GM19328 (cell line): ENCODE measurements around the gene AUTS2.
"Not testable (repeated sequence)": the region's sequence is repeated elsewhere in the genome, so short reads cannot be mapped to it uniquely, and the experiment has no call there.

Experiments used
- ATAC-seq: cut with Tn5 transposase; IDR thresholded peaks from one replicate; pipeline ENCODE4 v1.9.1; 2021; ENCODE audit warnings: mild to moderate bottlenecking, moderate library complexity; ENCODE audit not compliant: unreplicated experiment

AUTS2 gene

DNA sequence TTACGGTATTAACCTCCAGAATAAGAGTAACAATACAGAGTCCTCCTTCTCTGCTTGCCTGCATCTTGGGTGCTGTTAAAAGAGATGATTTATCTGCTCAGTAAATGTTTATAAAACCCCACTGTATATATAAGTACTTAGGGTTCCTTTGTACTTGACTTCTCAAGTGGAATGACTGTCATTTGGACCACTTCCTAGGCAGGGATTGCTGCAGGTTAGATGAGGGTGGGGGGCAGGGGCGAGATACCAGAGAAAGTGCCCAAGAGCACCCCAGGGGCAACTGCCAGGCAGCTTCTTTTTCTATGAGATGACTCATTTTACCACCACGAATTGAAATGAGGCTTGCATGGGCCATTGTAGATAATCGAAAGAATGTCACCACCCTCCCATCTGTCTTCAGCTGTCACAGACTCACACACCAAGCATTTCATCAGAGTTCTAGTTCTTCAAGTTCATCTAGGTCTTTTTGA lies 1111.8 kb downstream of the AUTS2 start:
- ATAC-seq, result no peak

DNA sequence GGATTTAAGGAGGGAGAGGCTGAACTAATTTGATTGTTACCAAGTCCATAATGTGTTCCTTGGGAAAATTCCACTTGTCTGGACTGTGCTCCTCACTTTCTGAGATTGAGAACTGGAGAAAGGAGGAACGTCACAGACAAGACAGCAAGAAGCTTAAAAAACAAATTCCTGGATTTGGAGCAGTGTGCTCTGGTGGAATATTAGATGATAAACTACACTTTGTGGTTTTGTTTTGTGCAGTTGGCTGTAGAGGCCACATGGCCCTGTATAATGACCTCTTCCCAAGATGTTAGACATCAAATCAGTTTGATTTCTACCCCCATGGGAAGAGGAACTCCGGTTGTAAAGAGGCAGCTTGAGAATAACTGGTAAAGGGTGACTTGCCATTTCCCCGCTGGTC lies 1112.4 kb downstream of the AUTS2 start:
- no peak for ATAC-seq

DNA sequence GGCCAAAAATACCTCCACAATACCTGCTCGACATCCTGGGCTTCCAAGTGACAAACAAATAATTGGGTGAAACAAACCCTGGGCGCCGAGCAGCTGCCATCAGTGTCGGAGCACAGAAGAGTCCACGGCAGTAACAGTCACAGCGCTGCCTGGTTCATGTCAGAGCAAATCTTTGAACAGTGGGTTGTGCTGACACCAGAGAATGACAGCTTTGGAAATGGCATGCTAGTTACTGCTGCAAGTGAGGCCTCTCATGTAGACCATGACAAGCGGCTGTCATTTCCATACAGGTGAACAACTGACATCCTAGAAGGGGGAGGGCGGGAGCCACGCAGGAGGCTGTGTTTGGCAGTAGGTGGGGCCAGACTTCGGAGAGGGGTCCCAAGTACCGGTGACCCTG lies 1113.2 kb downstream of the AUTS2 start:
- ATAC-seq, result no peak

DNA sequence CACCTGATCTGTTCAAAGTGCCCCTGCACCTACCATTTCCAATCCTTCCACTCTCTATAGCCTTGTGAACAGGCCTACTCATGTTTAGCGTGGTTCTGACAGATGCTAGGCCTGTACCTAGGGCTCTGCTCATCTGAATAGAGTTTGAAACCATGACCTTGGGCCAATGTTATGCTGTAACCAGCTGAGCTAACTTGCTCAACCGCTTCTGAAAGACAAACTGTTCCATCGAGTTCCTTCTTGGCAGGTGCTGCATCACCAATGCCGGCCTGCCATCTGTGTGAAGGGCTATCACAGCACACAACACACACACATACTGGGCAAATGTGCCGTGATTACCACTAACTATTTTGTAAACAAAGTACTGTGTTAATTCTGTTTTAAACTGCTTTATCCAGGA lies 1114.7 kb downstream of the AUTS2 start:
- ATAC-seq, result no peak

DNA sequence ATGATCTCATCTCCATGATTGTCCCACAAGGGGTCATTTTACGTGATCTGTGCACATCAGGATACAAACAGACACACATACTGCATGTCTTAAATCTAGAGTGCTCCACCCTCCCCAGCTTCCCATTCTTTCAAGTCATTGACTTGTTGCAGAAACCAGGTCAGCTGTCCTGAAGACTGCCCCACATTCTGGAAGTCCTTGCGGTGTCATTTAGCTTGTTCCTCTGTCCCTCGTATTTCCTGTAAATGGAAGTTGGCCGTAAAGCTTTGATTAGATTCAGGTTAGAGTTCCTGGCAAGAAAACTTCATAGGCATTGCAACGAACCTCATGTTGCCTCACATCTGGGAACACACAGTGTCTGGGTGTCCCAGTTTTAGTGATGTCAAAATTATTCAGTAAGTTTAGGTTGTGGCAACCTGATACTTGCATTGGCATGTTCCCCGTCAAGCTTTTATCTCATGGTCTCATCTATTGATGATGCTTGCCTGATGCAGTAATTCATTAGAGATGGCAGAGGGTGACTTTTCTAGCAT lies 1116.3 kb downstream of the AUTS2 start:
- ATAC-seq, result no peak

DNA sequence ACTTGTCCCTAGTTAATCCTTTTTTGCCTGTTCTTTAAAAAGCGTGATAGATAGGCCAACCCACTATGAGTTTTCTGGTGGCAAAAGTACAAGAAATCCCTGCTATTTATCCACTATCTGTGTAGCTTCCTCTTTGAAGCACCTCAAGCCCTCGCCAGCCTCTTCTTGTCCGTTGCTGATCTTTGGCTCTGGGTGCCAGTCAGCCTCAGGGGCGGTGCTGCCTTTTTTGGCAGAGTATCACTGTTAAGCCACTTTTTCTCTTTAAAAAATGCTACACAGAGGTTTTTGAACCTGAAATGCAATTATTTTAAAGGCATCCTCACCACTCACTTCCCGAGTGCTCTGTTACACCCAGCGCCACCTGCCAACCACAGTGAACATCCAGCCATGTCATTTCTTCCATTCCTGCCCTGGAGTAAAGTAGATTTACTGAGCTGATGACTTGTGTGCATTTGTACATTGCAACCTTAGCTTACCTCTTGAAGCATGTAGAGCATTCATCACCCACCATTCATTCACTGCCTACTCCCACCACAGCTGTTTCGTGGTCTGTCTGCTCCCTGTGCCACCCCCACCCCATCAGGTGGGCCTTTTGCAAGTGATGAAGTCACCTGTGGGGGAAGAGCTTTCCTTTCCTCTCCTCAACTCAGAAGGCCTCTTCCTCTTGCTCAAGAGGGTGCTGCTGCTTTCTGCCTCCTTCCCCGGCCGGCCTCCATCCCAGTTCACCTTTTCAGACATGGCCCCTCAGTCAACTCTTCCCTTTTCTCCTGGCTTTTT lies 1119.5 kb downstream of the AUTS2 start:
- ATAC-seq, result no peak

DNA sequence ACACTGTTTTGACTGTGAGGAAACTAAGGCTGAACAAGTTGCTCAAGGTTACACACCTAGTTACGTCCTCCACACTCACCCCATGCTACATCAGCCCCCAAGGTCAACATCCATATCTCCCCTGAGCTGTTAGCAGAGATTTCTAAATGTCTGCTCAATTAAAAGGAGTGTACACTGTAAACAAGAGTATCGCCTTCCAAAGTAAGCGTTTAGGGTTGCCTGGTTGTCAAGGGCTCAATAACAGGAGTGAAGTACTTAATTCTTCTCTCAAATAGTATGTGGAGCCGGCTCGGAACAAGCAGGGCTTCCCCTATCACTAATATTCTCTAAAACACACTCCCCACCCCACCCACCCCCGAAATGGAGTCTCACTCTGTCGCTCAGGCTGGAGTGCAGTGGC lies 1120.8 kb downstream of the AUTS2 start:
- no peak for ATAC-seq

DNA sequence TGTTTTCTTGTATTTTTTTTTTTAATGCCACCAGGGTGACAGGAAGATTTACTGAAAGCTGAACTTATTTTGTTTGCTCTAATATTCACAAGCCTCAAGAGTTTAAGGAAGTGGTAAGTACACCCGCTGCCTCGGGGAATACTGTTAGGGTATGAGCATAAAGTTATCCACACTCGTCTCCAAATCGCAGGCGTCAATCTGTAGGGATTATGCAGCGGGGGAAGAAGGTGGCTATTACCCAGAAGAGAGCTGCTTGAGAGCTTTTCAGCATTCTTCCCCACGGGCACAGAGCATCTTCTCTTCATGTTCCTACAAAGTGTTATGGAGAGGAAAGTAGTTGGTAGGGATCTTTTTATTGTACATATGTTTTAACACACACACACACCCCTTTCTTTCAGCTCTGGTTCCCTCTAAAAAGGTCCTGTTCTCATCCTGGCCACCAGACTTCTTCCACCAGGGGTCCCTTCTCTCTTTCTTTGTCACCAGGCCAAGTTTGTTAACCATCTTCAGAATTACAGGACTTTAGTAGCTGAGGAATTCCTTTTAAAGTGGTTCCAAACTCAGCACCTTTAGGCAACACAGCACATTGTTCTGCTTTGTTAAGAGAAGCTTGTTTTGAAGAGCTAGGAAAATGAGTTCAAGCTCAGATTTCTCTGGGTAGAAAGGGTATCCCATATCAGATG lies 1122.1 kb downstream of the AUTS2 start:
- no peak for ATAC-seq

DNA sequence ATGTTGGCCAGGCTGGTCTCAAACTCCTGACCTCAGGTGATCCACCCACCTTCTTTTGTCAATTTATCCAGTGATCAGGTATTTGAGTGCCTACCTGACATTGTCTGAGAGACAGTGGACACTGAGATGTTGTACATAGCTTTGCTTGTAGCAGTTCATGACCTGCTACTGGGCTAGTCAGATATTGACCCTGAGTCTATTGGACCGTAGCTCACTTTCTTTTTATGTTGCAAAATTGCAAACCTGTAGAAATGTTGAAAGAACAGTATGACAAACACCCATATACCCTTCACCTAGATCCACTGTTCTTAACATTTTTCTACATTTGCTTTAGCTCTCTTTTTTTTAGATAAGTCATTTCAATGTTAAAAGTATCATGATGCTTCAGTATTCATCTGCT lies 1123.2 kb downstream of the AUTS2 start:
- ATAC-seq, result no peak

DNA sequence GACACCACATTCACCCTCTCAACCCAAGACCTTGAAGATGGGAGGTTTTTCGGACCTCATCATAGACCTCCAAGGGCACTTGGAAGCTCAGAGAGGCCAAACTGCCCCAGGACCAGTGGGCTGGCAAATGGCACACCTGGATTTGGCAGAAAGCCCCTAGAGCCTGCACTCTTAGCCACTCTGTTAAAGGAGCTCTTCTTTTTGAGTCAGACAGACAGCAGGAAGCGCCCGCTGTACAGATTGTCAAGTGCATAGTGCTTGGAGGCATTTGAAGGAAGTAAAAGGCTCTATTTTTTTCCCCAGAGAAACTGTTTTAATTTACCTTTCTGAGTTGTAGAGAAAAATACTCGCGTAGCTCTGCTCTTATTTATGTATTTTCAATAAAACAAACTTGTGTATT lies 1125.1 kb downstream of the AUTS2 start:
- no peak for ATAC-seq

DNA sequence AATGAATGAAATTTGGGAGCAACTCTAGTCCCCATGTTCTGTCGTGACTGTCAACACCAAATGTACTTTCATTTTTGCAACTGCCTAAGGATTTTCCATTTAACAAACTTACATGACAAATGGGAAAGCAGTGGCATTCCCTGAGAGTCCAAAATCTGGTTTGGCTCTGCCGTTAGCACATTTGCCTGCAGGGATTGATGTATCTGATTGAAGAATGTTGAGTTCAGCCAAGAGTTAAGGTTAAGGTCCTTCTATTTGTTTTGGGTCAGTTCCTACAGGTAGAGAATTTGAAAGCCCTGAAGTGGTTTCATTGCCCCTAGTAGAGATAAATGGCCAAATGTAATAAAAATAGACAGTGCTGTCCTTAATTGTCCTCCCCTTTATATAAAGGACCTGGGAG lies 1127.2 kb downstream of the AUTS2 start:
- no peak for ATAC-seq

DNA sequence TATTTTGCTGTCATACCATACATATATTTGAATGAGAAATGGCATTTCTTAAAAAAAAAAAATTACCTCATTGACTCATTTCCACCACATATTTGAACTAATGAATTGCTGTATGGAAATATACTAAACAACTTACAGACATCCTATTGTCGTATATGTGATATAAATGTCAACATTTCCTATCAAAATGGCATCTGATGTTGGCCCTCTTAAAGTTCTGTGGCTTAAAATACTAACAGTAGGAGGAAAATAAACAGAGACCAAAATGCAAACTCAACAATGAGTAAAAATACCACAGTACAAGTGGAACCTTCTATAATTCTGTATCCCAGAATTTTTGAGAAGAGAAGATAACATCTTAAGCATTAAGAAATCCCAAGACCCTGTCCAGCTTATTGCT lies 1128.0 kb downstream of the AUTS2 start:
- no peak for ATAC-seq

DNA sequence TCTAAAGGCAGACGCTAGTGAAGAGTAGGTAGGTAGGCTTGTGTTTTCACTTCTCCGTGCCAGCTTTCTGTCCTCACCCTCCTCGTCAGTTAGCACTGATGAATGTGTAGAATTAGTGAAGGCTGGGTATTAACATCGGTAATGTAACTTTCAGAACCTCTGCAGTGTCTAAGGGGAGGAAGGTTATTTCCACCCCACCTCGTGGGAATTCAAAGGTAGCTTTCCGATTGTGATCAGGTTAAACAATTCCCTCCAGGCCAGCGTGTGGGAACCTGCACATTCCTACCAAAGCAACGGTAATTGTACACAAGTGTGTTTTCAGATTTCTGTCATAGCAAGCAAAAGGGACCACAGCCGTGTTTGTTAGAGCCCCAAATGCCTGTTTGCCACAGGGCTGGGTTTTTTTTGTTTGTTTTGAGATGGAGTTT lies 1128.7 kb downstream of the AUTS2 start:
- peak; percentile 58 for ATAC-seq

DNA sequence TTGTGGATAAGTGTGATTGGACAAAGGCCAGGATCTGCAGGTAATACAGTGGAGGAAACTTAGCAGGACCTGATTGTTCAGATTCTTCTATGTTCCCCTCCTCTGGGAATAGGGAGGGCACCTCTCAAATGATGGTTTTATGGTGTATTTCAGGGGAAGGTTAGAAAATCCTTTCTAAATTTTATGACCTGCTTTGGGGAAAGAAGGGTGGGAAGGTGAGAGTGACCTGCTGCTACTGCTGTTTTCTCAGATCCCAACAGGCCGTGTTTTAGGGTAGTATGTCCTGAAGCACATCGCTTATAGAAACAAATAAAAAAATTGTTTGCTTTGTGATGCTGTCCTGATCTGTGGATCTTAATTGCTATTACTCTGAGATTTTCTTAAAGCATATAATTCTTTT lies 1129.6 kb downstream of the AUTS2 start:
- no peak for ATAC-seq

DNA sequence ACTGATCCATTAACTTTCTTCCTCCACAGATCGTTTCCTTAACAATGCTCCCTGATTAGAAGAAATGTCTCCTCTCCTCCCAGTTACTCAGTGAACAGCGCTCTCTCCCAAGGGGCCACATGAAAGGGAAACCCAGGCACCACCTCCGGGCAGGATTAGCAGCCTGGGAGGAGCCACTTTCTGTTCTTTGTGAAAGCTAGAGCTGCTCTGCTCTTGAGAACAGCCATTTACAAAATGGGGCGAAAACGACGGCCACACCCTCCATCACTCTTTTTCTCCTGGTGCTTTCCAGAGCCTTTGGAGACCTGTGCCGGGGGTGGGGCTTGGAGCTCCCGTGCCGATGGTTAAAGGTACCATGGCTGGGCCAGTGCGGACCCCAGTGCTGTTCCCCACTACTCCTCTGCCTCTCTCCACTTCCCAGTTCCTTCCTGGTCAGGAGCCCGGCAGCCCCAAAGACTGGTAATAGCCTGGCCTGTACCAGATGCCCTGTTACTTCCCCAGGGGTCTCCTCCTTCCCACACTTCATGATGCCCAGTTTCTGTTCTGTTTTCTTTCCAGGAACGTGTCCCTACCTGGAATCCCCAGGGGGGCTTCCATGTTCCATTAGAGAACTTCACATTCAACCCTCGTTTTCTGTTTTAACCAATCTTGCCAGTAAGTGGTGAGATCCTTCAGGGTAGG lies 1130.7 kb downstream of the AUTS2 start:
- no peak for ATAC-seq

DNA sequence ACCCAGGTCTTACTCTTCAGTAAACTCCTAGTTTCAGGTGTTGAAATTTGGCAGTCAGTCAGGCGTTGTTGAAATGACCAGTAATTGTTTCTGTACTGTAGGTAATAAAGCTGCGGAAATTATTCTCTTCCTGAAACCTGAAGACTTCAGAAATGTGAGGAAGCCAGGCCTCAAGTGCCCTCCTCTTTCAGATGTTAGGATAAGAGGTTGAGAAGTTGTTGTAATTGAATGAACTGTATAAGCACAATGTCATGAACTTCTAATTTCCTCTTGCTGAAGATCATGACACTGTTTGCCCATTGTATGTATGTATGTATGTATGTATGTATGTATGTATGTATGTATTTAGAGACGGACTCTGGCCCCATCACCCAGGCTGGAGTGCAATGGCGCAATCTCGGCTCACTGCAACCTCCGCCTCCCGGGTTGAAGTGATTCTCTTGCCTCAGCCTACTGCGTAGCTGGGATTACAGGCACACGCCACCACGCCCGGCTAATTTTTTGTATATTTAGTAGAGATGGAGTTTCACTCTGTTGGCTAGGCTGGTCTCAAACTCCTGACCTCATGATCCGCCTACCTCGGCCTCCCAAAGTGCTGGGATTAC lies 1131.4 kb downstream of the AUTS2 start:
- not testable (repeated sequence) for ATAC-seq

DNA sequence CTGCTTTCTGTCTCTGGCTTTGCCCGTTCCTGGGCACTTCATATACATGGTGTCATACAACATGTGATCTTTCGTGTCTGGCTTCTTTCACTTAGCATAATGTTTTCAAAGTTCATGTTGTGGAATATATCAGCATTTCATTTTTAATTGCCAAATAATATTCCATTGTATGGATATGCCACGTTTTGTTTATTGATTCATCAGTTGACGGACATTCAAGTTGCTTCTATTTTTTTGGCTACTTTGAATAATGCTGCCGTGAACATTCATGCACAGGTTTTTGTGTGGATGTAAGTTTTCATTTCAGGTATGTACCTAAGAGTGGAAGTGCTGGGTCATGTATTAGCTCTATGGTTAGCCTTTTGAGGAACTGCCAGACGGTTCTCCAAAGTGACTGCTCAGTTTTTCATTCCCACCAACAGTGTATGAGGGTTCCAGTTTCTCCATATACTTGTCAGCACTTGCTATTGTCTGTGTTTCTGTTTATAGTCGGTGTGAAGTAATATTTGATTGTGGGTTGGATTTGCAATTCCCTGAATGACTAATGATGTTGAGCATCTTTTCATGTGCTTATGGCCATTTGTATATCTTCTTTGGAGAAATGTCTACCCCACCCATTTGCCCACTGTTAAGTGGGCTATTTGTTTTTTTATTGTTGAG lies 1132.3 kb downstream of the AUTS2 start:
- ATAC-seq, result no peak

DNA sequence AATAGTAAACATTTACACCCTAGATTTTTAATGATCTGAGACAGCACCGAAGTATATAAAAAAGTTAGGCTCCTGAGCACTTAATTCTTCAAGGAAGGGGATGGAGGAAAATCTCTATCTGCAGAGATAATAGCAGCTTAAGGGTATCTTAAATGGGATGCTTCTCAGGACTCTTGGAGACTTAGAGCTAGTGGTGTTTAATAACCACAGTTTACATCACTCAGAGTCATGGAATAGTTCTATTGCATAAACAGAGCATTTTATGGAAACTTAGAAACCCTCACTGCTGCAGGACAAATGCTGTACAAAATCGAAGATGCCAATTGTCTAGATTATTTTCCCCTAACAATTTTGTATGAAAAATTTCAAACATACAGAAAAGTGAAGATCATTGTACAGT lies 1134.8 kb downstream of the AUTS2 start:
- no peak for ATAC-seq

DNA sequence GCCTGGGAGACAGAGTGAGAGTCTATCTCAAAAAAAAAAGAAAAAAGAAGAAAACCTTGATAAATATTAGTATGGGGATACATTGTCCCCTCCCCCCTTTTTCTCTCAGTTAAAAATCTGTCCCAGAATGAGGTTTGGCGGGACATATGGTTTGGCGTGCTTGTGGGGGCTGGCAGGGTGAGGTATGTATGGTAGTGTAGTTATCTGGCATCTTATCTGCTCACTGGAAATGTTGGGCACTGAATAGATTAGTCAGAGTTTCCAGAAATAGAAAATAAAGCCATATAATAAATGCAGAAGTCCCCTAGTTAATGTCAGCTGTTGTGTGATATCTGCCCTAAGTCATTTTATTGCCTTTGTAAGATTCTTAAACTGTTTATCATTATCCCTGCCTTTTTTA lies 1136.1 kb downstream of the AUTS2 start:
- no peak for ATAC-seq

DNA sequence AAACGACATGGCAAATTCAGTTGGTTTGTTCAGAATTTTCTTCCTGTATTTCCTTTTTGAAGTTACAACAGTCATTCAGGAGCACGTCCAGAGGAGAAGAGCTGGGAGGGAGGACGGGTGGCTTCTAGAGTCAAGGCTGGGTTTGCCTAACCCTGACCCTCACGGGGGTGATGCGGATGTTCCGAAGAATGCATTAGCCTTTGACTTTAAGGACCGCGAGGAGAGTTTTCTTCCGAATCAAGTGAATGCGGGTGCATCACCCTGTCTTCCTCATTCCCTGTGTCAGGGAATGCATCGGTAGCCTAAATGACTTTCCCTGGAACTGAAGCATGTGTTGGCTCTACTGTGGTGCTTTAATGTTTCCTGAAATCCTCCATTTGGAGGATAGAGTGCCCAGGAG lies 1137.0 kb downstream of the AUTS2 start:
- ATAC-seq, result no peak
